HepG2 (cell line): Measurements from ENCODE around the gene EPO. TPM values are rescaled to one million over a fixed set of nuclear protein-coding genes. Genes with fewer than 3 reads are reported as not detected.

Source experiments
- DMAP1 ChIP-seq: IDR thresholded peaks from 2 replicates; pipeline ENCODE4 v1.6.1; 2016
- MLXIP ChIP-seq: sonication (generic); formaldehyde crosslinking; IDR thresholded peaks from 2 replicates; pipeline ENCODE4 v1.9.0; 2021; ENCODE audit warnings: missing genetic modification reagents, borderline replicate concordance
- MTF1 ChIP-seq: sonication (generic); formaldehyde crosslinking; IDR thresholded peaks from 2 replicates; pipeline ENCODE4 v1.5.0; 2020; ENCODE audit warnings: missing genetic modification reagents
- NFATC3 ChIP-seq: sonication (generic); formaldehyde crosslinking; IDR thresholded peaks from 2 replicates; pipeline ENCODE4 v1.5.1; 2020; ENCODE audit warnings: mild to moderate bottlenecking, missing genetic modification reagents
- PAF1 ChIP-seq: IDR thresholded peaks from 2 replicates; pipeline ENCODE4 v1.6.1; 2016; ENCODE audit warnings: missing genetic modification reagents, missing compliant biosample characterization
- PHB2 ChIP-seq: fragments of 450-650 bp; IDR thresholded peaks from 2 replicates; pipeline ENCODE4 v1.6.1; 2018; ENCODE audit not compliant: partially characterized antibody
- RAD51 ChIP-seq: fragments of 450-650 bp; IDR thresholded peaks from 2 replicates; pipeline ENCODE4 v1.6.1; 2016; ENCODE audit warnings: borderline replicate concordance
- REST ChIP-seq, 2 experiments: IDR thresholded peaks; 2 replicates each; pipeline ENCODE4 v1.6.1; 2011 to 2012; ENCODE audit warnings: low read length in 2 of 2, borderline replicate concordance in 1 of 2, low read depth in 1 of 2, mild to moderate bottlenecking in 1 of 2, moderate library complexity in 1 of 2
- SNAPC2 ChIP-seq: sonication (generic); formaldehyde crosslinking; IDR thresholded peaks from 2 replicates; pipeline ENCODE4 v1.8.1; 2022; ENCODE audit warnings: mild to moderate bottlenecking, missing genetic modification reagents
- ZNF589 ChIP-seq: sonication (generic); formaldehyde crosslinking; conservative IDR thresholded peaks from 2 replicates; pipeline ENCODE4 v1.8.0; 2022; ENCODE audit warnings: mild to moderate bottlenecking, moderate library complexity, missing genetic modification reagents
- polyA plus RNA-seq, 8 experiments: library from polyadenylated mRNA; depleted of rRNA in 3 of 8; stranded (reverse) in 7 of 8; unstranded in 1 of 8; fragments of >200 nt; fragmentation: Illumina TruSeq in 4 of 8; extraction: Trizol in 4 of 8; gene quantifications; 2 replicates each; pipeline versions ENCODE4 v1.2.1 to v1.2.3, GENCODE V29; 2011 to 2016; ENCODE audit warnings: low read depth in 4 of 8, missing spikeins in 1 of 8, mixed read lengths in 1 of 8; ENCODE audit not compliant: insufficient read depth in 1 of 8
- total RNA-seq, 5 experiments: library from RNA; depleted of rRNA; stranded (reverse); fragments of >200 nt; fragmentation: Illumina TruSeq; extraction: Trizol; gene quantifications; 2 replicates each; pipeline ENCODE4 v1.2.3, GENCODE V29; 2016; ENCODE audit warnings: low read depth in 1 of 5
- TF ChIP-seq, protein P1 (sequence below): sonication (generic); formaldehyde crosslinking; IDR thresholded peaks from 2 replicates; pipeline ENCODE4 v1.4.0; 2020; ENCODE audit warnings: mild to moderate bottlenecking, missing genetic modification reagents
- TF ChIP-seq, protein P2 (sequence below): sonication (generic); formaldehyde crosslinking; IDR thresholded peaks from 2 replicates; pipeline ENCODE4 v1.8.1; 2023; ENCODE audit warnings: mild to moderate bottlenecking, missing genetic modification reagents, borderline replicate concordance
- TF ChIP-seq, protein P3 (sequence below): sonication (generic); formaldehyde crosslinking; IDR thresholded peaks from 2 replicates; pipeline ENCODE4 v1.4.0; 2020; ENCODE audit warnings: missing genetic modification reagents, borderline replicate concordance

EPO gene
- total and polyA plus RNA-seq, 2 of the 13 experiments (the other 11 are each of a cell fraction or from before 2014, with no cell fraction given) = 10.3 to 25.7 TPM

GRCh38 chr7:100706672-100707311 lies 13.5 kb upstream of the EPO start (continued):
- no peak for TF ChIP-seq REST (IDR thresholded peaks at IDR 0.05; ENCODE audit: borderline replicate concordance in 1 of 2, low read depth in 1 of 2, low read length in 2 of 2)
- TF ChIP-seq, protein P1, sequence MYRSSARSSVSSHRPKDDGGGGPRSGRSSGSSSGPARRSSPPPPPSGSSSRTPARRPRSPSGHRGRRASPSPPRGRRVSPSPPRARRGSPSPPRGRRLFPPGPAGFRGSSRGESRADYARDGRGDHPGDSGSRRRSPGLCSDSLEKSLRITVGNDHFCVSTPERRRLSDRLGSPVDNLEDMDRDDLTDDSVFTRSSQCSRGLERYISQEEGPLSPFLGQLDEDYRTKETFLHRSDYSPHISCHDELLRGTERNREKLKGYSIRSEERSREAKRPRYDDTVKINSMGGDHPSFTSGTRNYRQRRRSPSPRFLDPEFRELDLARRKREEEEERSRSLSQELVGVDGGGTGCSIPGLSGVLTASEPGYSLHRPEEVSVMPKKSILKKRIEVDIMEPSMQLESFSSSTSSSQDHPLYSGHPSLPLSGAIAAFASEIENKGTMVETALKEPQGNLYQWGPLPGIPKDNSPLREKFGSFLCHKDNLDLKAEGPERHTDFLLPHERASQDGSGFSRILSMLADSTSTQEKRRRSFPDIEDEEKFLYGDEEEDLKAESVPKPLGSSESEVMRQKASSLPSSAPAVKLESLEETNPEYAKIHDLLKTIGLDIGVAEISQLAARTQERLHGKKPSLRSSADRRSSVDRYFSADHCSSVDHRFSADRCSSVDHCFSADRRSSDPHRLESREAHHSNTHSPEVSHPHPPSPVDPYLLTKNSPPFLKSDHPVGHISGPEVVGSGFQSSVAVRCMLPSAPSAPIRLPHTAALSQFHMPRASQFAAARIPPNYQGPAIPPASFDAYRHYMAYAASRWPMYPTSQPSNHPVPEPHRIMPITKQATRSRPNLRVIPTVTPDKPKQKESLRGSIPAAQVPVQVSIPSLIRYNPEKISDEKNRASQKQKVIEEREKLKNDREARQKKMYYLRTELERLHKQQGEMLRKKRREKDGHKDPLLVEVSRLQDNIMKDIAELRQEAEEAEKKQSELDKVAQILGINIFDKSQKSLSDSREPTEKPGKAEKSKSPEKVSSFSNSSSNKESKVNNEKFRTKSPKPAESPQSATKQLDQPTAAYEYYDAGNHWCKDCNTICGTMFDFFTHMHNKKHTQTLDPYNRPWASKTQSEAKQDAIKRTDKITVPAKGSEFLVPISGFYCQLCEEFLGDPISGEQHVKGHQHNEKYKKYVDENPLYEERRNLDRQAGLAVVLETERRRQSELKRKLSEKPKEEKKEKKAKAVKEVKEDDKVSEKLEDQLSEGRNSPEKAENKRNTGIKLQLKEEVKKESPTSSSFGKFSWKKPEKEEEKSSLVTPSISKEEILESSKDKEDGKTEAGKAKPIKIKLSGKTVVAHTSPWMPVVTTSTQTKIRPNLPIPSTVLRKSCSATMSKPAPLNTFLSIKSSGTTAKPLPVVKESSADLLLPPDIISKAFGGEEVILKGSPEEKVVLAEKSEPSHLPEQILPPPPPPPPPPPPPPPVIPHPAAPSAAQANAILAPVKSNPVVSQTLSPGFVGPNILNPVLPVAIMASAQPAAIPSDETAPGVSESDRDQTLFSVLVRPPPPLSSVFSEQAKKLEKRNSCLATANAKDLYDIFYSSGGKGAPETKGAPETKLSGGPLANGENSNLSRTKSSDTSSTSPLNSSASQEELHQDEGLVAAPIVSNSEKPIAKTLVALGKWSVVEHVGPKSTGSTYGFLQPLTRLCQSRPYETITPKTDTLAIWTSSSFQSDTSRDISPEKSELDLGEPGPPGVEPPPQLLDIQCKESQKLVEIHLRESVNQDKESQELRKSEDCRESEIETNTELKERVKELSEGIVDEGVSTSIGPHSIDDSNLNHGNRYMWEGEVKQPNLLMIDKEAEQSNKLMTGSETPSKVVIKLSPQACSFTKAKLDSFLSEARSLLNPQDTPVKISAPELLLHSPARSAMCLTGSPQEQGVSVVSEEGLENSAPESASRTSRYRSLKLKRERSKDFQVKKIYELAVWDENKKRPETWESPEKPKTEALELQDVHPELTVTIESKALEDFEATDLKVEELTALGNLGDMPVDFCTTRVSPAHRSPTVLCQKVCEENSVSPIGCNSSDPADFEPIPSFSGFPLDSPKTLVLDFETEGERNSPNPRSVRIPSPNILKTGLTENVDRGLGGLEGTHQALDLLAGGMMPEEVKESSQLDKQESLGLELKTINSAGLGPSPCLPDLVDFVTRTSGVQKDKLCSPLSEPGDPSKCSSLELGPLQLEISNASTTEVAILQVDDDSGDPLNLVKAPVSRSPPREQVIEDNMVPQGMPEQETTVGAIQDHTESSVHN (CRISPR knock-in tag) = no peak
- 0 out of 2 replicates have a peak, but pooled peaks have one; percentile 27 for TF ChIP-seq SNAPC2 (CRISPR knock-in tag)
- no peak for TF ChIP-seq DMAP1 (CRISPR knock-in tag)
- no peak for TF ChIP-seq RAD51
- no peak for TF ChIP-seq PHB2
- TF ChIP-seq, protein P2, sequence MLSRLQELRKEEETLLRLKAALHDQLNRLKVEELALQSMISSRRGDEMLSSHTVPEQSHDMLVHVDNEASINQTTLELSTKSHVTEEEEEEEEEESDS (CRISPR knock-in tag) = no peak
- TF ChIP-seq, protein P3, sequence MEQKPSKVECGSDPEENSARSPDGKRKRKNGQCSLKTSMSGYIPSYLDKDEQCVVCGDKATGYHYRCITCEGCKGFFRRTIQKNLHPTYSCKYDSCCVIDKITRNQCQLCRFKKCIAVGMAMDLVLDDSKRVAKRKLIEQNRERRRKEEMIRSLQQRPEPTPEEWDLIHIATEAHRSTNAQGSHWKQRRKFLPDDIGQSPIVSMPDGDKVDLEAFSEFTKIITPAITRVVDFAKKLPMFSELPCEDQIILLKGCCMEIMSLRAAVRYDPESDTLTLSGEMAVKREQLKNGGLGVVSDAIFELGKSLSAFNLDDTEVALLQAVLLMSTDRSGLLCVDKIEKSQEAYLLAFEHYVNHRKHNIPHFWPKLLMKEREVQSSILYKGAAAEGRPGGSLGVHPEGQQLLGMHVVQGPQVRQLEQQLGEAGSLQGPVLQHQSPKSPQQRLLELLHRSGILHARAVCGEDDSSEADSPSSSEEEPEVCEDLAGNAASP (CRISPR knock-in tag) = no peak
- TF ChIP-seq MTF1 = no peak
- no peak for TF ChIP-seq MLXIP
- no peak for TF ChIP-seq ZNF589 (CRISPR knock-in tag)
- TF ChIP-seq NFATC3 = no peak
- TF ChIP-seq PAF1 (CRISPR knock-in tag) = no peak
